Neural cell (in vitro differentiated cells): ENCODE measurements around the gene POLN. TPM values are rescaled to one million over a fixed set of nuclear protein-coding genes. Genes with fewer than 3 reads are reported as not detected.

Source experiments
- H2AFZ ChIP-seq: fragments of 200-600, 300-800 bp; sonication (generic), shearing (Covaris generic); 2 replicates; pipeline ENCODE4 v1.6.0; 2014; ENCODE audit warnings: low read depth, mild to moderate bottlenecking, antibody characterized with exemption, low read length, moderate library complexity
- H3F3A ChIP-seq: fragments of 200-600 bp; shearing (Covaris generic); 2 replicates; pipeline ENCODE4 v1.6.1; 2016; ENCODE audit warnings: mild to moderate bottlenecking, moderate library complexity, mixed read lengths, antibody characterized with exemption, low read length; ENCODE audit not compliant: insufficient read depth, poor library complexity, severe bottlenecking
- H3K27ac ChIP-seq: fragments of 200-600, 300-800 bp; sonication (generic), shearing (Covaris generic); 2 replicates; pipeline ENCODE4 v1.5.1; 2014; ENCODE audit warnings: mild to moderate bottlenecking, low read length, moderate library complexity
- H3K27me3 ChIP-seq: fragments of 300-800, 200-600 bp; sonication (generic), shearing (Covaris generic); 2 replicates; pipeline ENCODE4 v1.6.0; 2014; ENCODE audit warnings: mild to moderate bottlenecking, low read depth, low read length, moderate library complexity; ENCODE audit not compliant: insufficient read depth
- H3K36me3 ChIP-seq: fragments of 300-800, 200-600 bp; sonication (generic), shearing (Covaris generic); 2 replicates; pipeline ENCODE4 v1.5.1; 2014; ENCODE audit warnings: mild to moderate bottlenecking, antibody characterized with exemption, low read length, moderate library complexity; ENCODE audit not compliant: insufficient read depth
- H3K4me2 ChIP-seq: fragments of 300-800, 200-600 bp; sonication (generic), shearing (Covaris generic); 2 replicates; pipeline ENCODE4 v1.6.0; 2014; ENCODE audit warnings: mild to moderate bottlenecking, low read length
- H3K4me3 ChIP-seq: fragments of 300-800, 200-600 bp; sonication (generic), shearing (Covaris generic); 2 replicates; pipeline ENCODE4 v1.5.1; 2014; ENCODE audit warnings: mild to moderate bottlenecking, low read length, moderate library complexity
- H3K79me2 ChIP-seq: fragments of 200-600 bp; shearing (Covaris generic); replicated peaks from 2 replicates; pipeline ENCODE4 v1.6.0; 2014; ENCODE audit warnings: mild to moderate bottlenecking, low read length, moderate library complexity; ENCODE audit not compliant: insufficient read depth
- H3K9ac ChIP-seq: fragments of 300-800, 200-600 bp; sonication (generic), shearing (Covaris generic); 2 replicates; pipeline ENCODE4 v1.6.1; 2016; ENCODE audit warnings: mild to moderate bottlenecking, low read length, mixed read lengths
- H3K9me2 ChIP-seq: fragments of 200-600 bp; shearing (Covaris generic); 2 replicates; pipeline ENCODE4 v1.6.1; 2016; ENCODE audit warnings: mild to moderate bottlenecking, low read length, mixed read lengths; ENCODE audit not compliant: insufficient read depth
- H3K9me3 ChIP-seq: fragments of 200-600, 300-800 bp; sonication (generic), shearing (Covaris generic); 2 replicates; pipeline ENCODE4 v1.6.1; 2016; ENCODE audit warnings: mild to moderate bottlenecking, mixed run types, low read length, moderate library complexity, mixed read lengths
- H4K20me1 ChIP-seq: fragments of 200-600 bp; shearing (Covaris generic); 2 replicates; pipeline ENCODE4 v1.6.1; 2016; ENCODE audit warnings: mild to moderate bottlenecking, mixed run types; ENCODE audit not compliant: insufficient read depth
- EP300 ChIP-seq: fragments of 450-650 bp; conservative IDR thresholded peaks from 2 replicates; pipeline ENCODE4 v1.6.1; 2014; ENCODE audit warnings: antibody characterized with exemption, mild to moderate bottlenecking, moderate library complexity; ENCODE audit not compliant: poor library complexity, severe bottlenecking
- EZH2 ChIP-seq: fragments of 200-600, 300-800 bp; shearing (Covaris generic), sonication (generic); IDR thresholded peaks from 2 replicates; pipeline ENCODE4 v1.6.1; 2014; ENCODE audit warnings: antibody characterized with exemption, low read length, borderline replicate concordance, mild to moderate bottlenecking; ENCODE audit not compliant: insufficient read depth, poor library complexity, severe bottlenecking
- MXI1 ChIP-seq: fragments of 450-650 bp; conservative IDR thresholded peaks from 2 replicates; pipeline ENCODE4 v1.6.1; 2014; ENCODE audit warnings: antibody characterized with exemption, mild to moderate bottlenecking; ENCODE audit not compliant: poor library complexity, severe bottlenecking
- POLR2AphosphoS5 ChIP-seq: IDR thresholded peaks from 2 replicates; pipeline ENCODE4 v1.6.1; 2012
- RAD21 ChIP-seq: fragments of 450-650 bp; conservative IDR thresholded peaks from 2 replicates; pipeline ENCODE4 v1.6.1; 2014; ENCODE audit warnings: antibody characterized with exemption, mild to moderate bottlenecking, moderate library complexity
- SMC3 ChIP-seq: fragments of 450-650 bp; conservative IDR thresholded peaks from 2 replicates; pipeline ENCODE4 v1.6.1; 2014; ENCODE audit warnings: antibody characterized with exemption, mild to moderate bottlenecking, moderate library complexity; ENCODE audit not compliant: poor library complexity
- TAF1 ChIP-seq: IDR thresholded peaks from 2 replicates; pipeline ENCODE4 v1.6.1; 2012; ENCODE audit warnings: low read depth
- polyA plus RNA-seq: library from polyadenylated mRNA; depleted of rRNA; stranded (reverse); fragments of >200 nt; gene quantifications from 2 replicates; pipeline ENCODE4 v1.2.3, GENCODE V29; 2014
- TF ChIP-seq, protein P1 (sequence below): IDR thresholded peaks from 2 replicates; pipeline ENCODE4 v1.6.1; 2012; ENCODE audit warnings: borderline replicate concordance
- TF ChIP-seq, protein P2 (sequence below): fragments of 450-650 bp; IDR thresholded peaks from 2 replicates; pipeline ENCODE4 v1.5.1; 2014; ENCODE audit warnings: antibody characterized with exemption, mild to moderate bottlenecking, moderate library complexity; ENCODE audit not compliant: poor library complexity, severe bottlenecking

POLN gene
- polyA plus RNA-seq, 1 donor from 2014 or later: 1.1 TPM

DNA sequence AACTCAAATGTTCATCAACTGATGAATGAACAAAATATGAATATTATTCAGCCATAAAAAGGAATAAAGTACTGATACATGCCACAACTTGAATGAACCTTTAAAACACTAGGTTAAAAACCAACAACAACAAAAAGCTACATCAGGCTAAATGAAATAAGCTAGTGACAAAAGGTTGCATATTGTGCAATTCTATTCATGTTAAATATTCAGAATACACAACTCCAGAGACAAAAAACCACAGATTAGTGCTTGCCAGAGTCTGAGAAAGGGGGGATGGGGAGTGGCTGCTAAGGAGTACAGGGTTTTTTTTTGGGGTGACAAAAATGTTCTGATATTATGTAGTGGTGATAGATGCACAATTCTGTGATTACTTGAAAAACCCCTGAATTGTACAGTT, 58.5 kb downstream of the POLN start:
- H3K9me3 ChIP-seq: peaks cover 10% of the 10 kb centered on the region
- H3K27ac ChIP-seq: no peak overlapping the region
- no peak overlapping the region for H2AFZ ChIP-seq
- H3K36me3 ChIP-seq: no peaks in the 10 kb centered on the region
- H3F3A ChIP-seq: no peaks in the 10 kb centered on the region
- no peaks in the 10 kb centered on the region for H3K79me2 ChIP-seq
- no peak overlapping the region for H3K4me3 ChIP-seq
- no peaks in the 10 kb centered on the region for H3K27me3 ChIP-seq
- H4K20me1 ChIP-seq: no peaks in the 10 kb centered on the region
- H3K9me2 ChIP-seq: no peaks in the 10 kb centered on the region
- no peak overlapping the region for H3K4me2 ChIP-seq
- TF ChIP-seq TAF1 (no peak), POLR2AphosphoS5 (no peak), EZH2 (no peak), MXI1 (no peak), SMC3 (no peak), EP300 (no peak), RAD21 (no peak)
- TF ChIP-seq, protein P1, sequence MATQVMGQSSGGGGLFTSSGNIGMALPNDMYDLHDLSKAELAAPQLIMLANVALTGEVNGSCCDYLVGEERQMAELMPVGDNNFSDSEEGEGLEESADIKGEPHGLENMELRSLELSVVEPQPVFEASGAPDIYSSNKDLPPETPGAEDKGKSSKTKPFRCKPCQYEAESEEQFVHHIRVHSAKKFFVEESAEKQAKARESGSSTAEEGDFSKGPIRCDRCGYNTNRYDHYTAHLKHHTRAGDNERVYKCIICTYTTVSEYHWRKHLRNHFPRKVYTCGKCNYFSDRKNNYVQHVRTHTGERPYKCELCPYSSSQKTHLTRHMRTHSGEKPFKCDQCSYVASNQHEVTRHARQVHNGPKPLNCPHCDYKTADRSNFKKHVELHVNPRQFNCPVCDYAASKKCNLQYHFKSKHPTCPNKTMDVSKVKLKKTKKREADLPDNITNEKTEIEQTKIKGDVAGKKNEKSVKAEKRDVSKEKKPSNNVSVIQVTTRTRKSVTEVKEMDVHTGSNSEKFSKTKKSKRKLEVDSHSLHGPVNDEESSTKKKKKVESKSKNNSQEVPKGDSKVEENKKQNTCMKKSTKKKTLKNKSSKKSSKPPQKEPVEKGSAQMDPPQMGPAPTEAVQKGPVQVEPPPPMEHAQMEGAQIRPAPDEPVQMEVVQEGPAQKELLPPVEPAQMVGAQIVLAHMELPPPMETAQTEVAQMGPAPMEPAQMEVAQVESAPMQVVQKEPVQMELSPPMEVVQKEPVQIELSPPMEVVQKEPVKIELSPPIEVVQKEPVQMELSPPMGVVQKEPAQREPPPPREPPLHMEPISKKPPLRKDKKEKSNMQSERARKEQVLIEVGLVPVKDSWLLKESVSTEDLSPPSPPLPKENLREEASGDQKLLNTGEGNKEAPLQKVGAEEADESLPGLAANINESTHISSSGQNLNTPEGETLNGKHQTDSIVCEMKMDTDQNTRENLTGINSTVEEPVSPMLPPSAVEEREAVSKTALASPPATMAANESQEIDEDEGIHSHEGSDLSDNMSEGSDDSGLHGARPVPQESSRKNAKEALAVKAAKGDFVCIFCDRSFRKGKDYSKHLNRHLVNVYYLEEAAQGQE: no peak
- TF ChIP-seq, protein P2, sequence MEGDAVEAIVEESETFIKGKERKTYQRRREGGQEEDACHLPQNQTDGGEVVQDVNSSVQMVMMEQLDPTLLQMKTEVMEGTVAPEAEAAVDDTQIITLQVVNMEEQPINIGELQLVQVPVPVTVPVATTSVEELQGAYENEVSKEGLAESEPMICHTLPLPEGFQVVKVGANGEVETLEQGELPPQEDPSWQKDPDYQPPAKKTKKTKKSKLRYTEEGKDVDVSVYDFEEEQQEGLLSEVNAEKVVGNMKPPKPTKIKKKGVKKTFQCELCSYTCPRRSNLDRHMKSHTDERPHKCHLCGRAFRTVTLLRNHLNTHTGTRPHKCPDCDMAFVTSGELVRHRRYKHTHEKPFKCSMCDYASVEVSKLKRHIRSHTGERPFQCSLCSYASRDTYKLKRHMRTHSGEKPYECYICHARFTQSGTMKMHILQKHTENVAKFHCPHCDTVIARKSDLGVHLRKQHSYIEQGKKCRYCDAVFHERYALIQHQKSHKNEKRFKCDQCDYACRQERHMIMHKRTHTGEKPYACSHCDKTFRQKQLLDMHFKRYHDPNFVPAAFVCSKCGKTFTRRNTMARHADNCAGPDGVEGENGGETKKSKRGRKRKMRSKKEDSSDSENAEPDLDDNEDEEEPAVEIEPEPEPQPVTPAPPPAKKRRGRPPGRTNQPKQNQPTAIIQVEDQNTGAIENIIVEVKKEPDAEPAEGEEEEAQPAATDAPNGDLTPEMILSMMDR: no peak
- H3K9ac ChIP-seq: no peak overlapping the region

DNA sequence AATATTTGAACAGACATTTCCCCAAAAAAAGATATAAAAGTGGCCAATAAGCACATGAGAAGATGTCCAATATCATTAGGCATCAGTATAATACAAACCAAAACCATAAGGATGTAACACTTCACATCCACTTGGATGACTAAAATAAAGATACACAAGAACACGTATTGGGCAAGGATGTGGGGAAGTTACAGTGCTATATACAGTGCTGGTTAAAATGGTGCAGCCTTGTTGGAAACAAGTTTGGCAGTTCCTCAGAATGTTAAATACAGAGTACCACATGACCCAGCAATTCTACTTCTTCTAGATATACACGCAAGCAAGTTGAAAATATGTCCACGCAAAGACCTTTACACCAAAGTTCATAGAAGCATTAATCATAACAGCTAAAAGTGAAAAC, 58.9 kb downstream of the POLN start:
- Histone ChIP-seq H3K27me3 (no peaks in the 10 kb centered on the region), H3K4me3 (no peak overlapping the region), H3K36me3 (no peaks in the 10 kb centered on the region), H3K79me2 (no peaks in the 10 kb centered on the region), H2AFZ (no peak overlapping the region), H3K27ac (no peak overlapping the region), H3K9me2 (no peaks in the 10 kb centered on the region), H4K20me1 (no peaks in the 10 kb centered on the region), H3K4me2 (no peak overlapping the region), H3K9me3 (peaks cover 10% of the 10 kb centered on the region), H3K9ac (no peak overlapping the region), H3F3A (no peaks in the 10 kb centered on the region)
- no peak for TF ChIP-seq MXI1
- no peak for TF ChIP-seq RAD21
- TF ChIP-seq, protein P2: no peak
- no peak for TF ChIP-seq TAF1
- no peak for TF ChIP-seq SMC3
- no peak for TF ChIP-seq POLR2AphosphoS5
- TF ChIP-seq, protein P1: no peak
- TF ChIP-seq EZH2: no peak
- TF ChIP-seq EP300: no peak
